Activated naive CD4-positive, alpha-beta T cell treated with anti-CD3 and anti-CD28 coated beads for 36 hours (primary cell): ENCODE measurements around the gene REG1B. TPM values are rescaled to one million over a fixed set of nuclear protein-coding genes. Genes with fewer than 3 reads are reported as not detected.
"Not testable (repeated sequence)": the region's sequence is repeated elsewhere in the genome, so short reads cannot be mapped to it uniquely, and the experiment has no call there.

Source experiments
- CTCF ChIA-PET: fragments of 350-600 bp; sonication (Branson Sonifier 250); formaldehyde crosslinking; loops from one replicate; lab custom pipeline; 2021; ENCODE audit warnings: antibody characterized with exemption; lab: Charles Lee
- DNase-seq: peaks from one replicate; pipeline ENCODE4 v3.0.0-alpha.2; 2020
- H3K27ac Mint-ChIP-seq: one replicate; pipeline ENCODE4 v1.8.0; 2021; ENCODE audit warnings: mild to moderate bottlenecking, mixed read lengths
- H3K27me3 Mint-ChIP-seq: one replicate; pipeline ENCODE4 v1.8.0; 2021; ENCODE audit warnings: low read depth, mixed read lengths
- H3K36me3 Mint-ChIP-seq: one replicate; pipeline ENCODE4 v1.8.0; 2021; ENCODE audit warnings: low read depth, mixed read lengths
- H3K4me1 Mint-ChIP-seq: one replicate; pipeline ENCODE4 v1.8.0; 2021; ENCODE audit warnings: low read depth, mixed read lengths
- H3K4me3 Mint-ChIP-seq: one replicate; pipeline ENCODE4 v1.8.0; 2021; ENCODE audit warnings: mild to moderate bottlenecking, moderate library complexity, mixed read lengths
- H3K9me3 Mint-ChIP-seq: one replicate; pipeline ENCODE4 v1.8.0; 2021; ENCODE audit warnings: mixed read lengths
- intact Hi-C: fragments of 100-400 bp; cut with micrococcal nuclease; formaldehyde crosslinking; loops from one replicate; pipeline ENCODE4 v1.15.1; 2023
- total RNA-seq, 2 experiments: library from RNA; stranded (reverse); gene quantifications; one replicate each; pipeline ENCODE4 v1.2.3, GENCODE V29; 2021

The REG1B gene
- total RNA-seq, 2 experiments from 2014 or later, result not detected

DNA sequence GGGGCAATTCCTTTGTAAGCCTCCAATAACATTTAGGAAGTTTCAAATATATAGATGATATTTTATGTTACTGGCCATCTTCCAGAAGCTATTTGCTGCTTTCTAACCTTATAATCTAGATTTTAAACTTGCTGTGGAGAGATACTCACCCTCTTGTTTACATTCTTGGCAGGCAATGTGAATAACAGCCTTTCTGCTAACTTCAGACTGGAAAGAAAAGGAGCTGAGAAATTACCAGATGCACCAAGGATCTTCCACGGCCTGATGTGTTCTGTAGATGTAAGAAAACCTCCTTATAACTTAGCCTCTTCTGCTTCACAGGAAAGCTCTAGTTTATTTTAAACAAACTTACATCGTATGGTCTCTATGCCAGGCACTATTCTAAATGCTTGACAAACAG, 16.7 kb downstream of the REG1B start:
- peaks cover 12% of the 10 kb centered on the region for H3K9me3 Mint-ChIP-seq
- no peaks in the 10 kb centered on the region for H3K4me1 Mint-ChIP-seq
- no peak overlapping the region for H3K4me3 Mint-ChIP-seq
- CTCF ChIA-PET, result no interaction called here
- H3K27ac Mint-ChIP-seq, result no peak overlapping the region
- intact Hi-C loops, result no loop called here
- H3K27me3 Mint-ChIP-seq, result no peaks in the 10 kb centered on the region
- no peak for DNase-seq
- no peaks in the 10 kb centered on the region for H3K36me3 Mint-ChIP-seq

DNA sequence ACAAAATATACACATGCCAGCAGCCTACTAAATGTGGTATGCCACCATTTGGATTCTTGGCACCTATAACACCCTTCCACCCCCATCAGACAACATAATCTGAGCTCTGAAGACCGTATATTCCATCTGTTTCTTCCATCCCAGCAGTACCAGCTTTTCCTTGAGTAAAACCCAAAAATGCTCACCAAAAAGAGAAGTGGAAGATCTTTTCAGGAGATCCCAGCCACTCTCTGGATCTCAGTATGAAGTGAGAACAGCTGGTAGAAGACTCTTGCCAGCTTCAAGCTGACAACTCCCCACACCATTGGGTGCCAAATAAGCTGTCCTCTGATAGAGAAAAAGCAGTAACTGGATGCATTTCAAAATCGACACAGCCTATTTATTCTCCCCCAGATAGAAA, 22.6 kb downstream of the REG1B start:
- DNase-seq, result no peak
- H3K36me3 Mint-ChIP-seq, result no peaks in the 10 kb centered on the region
- no peaks in the 10 kb centered on the region for H3K4me1 Mint-ChIP-seq
- CTCF ChIA-PET, result no interaction called here
- no peaks in the 10 kb centered on the region for H3K27me3 Mint-ChIP-seq
- H3K4me3 Mint-ChIP-seq, result no peak overlapping the region
- no peak overlapping the region for H3K27ac Mint-ChIP-seq
- intact Hi-C loops, result no loop called here
- peaks cover 3% of the 10 kb centered on the region for H3K9me3 Mint-ChIP-seq

DNA sequence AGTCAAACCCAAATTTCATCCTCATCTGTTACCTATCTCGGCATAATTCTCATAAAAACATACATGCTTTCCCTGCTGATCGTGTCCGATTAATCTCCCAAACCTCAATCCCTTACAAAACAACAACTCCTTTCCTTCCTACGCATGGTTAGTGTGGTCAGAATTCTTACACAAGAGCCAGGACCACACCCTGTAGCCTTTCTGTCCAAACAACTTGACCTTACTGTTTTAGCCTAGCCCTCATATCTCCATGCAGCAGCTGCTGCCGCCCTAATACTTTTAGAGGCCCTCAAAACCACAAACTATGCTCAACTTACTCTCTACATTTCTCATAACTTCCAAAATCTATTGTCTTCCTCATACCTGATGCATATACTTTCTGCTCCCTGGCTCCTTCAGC, 33.0 kb downstream of the REG1B start:
- H3K27me3 Mint-ChIP-seq, H3K36me3 Mint-ChIP-seq, H3K4me3 Mint-ChIP-seq, DNase-seq, H3K27ac Mint-ChIP-seq, H3K9me3 Mint-ChIP-seq, intact Hi-C loops, H3K4me1 Mint-ChIP-seq, CTCF ChIA-PET: not testable (repeated sequence)

DNA sequence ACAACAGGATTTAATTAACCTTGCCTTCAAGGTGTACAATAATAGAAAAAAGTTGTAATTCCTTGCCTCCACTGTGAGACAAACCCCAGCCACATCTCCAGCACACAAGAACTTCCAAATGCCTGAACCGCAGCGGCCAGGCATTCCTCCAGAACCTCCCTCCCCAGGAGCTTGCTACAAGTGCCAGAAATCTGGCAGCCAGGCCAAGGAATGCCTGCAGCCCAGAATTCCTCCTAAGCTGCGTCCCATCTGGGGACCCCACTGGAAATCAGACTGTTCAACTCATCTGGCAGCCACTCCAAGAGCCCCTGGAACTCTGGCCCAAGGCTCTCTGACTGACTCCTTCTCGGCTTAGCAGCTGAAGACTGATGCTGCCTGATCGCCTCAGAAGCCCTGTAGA, 34.3 kb downstream of the REG1B start:
- CTCF ChIA-PET, H3K27me3 Mint-ChIP-seq, H3K4me3 Mint-ChIP-seq, H3K4me1 Mint-ChIP-seq, H3K36me3 Mint-ChIP-seq, H3K27ac Mint-ChIP-seq, intact Hi-C loops, H3K9me3 Mint-ChIP-seq, DNase-seq: not testable (repeated sequence)

DNA sequence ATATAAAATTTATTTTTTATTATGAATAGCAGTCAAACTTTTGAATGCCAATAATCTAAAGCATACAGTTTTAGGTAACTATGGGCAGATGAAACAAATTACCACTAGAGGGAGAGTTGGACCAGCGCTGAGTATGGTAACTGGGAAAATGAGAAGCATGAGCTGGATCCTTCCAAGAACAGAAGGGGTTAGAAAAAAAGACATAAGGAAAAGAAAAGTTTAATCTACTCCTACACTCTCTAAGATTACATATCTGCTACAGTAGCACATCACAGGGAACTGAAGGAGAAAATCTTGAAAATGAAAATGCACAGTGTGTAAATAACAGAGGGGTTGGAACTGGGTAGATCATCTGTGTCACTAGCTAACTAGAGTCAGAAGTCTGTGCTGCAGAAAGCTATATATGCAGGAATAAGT, 46.8 kb downstream of the REG1B start:
- intact Hi-C loops, result loop anchor here (1.0 kb wide), 1 partner anchor 178 kb away; no protein-coding TSS in a partner anchor
- H3K9me3 Mint-ChIP-seq, result peaks cover 1% of the 10 kb centered on the region
- H3K4me1 Mint-ChIP-seq, result no peaks in the 10 kb centered on the region
- no peak for DNase-seq
- H3K36me3 Mint-ChIP-seq, result no peaks in the 10 kb centered on the region
- no peak overlapping the region for H3K4me3 Mint-ChIP-seq
- CTCF ChIA-PET, result interaction anchor here (0.7 kb wide), 1 partner anchor 124 kb away, joined by 3 read pairs; no protein-coding TSS in a partner anchor
- no peak overlapping the region for H3K27ac Mint-ChIP-seq
- no peaks in the 10 kb centered on the region for H3K27me3 Mint-ChIP-seq

DNA sequence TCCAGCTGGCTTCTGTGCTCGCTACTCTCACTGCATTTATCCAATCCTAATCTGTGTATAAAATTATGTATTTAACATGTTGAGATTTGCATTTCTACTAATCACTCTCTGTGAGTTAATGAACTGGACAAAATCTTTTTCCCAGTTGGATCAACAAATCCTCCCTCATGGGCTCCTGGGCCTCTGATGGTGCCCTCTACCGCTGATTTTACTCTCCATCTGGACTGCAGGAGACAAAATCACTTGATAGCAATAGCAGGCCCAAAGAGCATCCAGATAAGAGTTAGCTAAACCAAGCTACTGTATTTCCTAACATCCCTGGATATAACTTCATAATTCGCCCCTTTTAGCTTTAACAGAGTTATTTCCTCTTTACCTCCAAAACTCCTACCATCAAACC, 47.8 kb downstream of the REG1B start:
- Mint-ChIP-seq H3K4me1 (no peaks in the 10 kb centered on the region), H3K36me3 (no peaks in the 10 kb centered on the region), H3K9me3 (peaks cover 1% of the 10 kb centered on the region), H3K4me3 (no peak overlapping the region), H3K27me3 (no peaks in the 10 kb centered on the region), H3K27ac (no peak overlapping the region)
- intact Hi-C loops, result no loop called here
- CTCF ChIA-PET, result no interaction called here
- DNase-seq, result no peak

Other genes with a start within 250 kb of the REG1B start
- not detected for gene REG3G, start 62.3 kb downstream of the REG1B start, total RNA-seq
- gene REG1A, start 32.5 kb upstream of the REG1B start, total RNA-seq, result not detected
- not detected for gene REG3A, start 71.8 kb upstream of the REG1B start, total RNA-seq